OCI-LY7 (cell line): Measurements from ENCODE around the gene GOT2. TPM values are rescaled to one million over a fixed set of nuclear protein-coding genes. Genes with fewer than 3 reads are reported as not detected.
"Not testable (repeated sequence)": the region's sequence is repeated elsewhere in the genome, so short reads cannot be mapped to it uniquely, and the experiment has no call there.

Experiments used
- Bru-seq: library from RNA; stranded (reverse); fragments of 400-500 nt; gene quantifications from one replicate; lab custom pipeline; 2021; lab: Mats Ljungman, UMichigan
- BruChase-seq, 2 experiments: library from RNA; stranded (reverse); fragments of 400-500 nt; gene quantifications; one replicate each; lab custom pipeline; 2021; lab: Mats Ljungman, UMichigan
- BruUV-seq: library from RNA; stranded (reverse); fragments of 400-500 nt; replicated peaks from 2 replicates; lab custom pipeline; 2021; lab: Mats Ljungman, UMichigan
- CTCF ChIA-PET: fragments of 300-600 bp; sonication (Branson Sonifier 250); formaldehyde crosslinking; loops from one replicate; lab custom pipeline; 2022; ENCODE audit warnings: antibody characterized with exemption; ENCODE audit not compliant: unreplicated experiment; lab: Charles Lee
- POLR2A ChIA-PET: fragments of 300-600 bp; sonication (Branson Sonifier 250); formaldehyde crosslinking; loops from one replicate; lab custom pipeline; 2022; ENCODE audit warnings: antibody characterized with exemption; lab: Charles Lee
- DNase-seq: peaks from one replicate; pipeline ENCODE4 v3.0.0-alpha.2; 2015; ENCODE audit warnings: low spot score
- H2AFZ ChIP-seq: fragments of 200-600 bp; sonication (generic), shearing (Covaris generic); 2 replicates; pipeline ENCODE4 v1.6.1; 2014; ENCODE audit warnings: mild to moderate bottlenecking, antibody characterized with exemption, low read length, moderate library complexity
- H3K27ac ChIP-seq: fragments of 200-600 bp; sonication (generic); 2 replicates; pipeline ENCODE4 v1.5.1; 2014; ENCODE audit warnings: mixed run types, low read depth, mild to moderate bottlenecking, moderate library complexity, low read length, inconsistent platforms; ENCODE audit not compliant: poor library complexity, severe bottlenecking
- H3K36me3 ChIP-seq: fragments of 200-600 bp; sonication (generic); 2 replicates; pipeline ENCODE4 v1.6.1; 2014; ENCODE audit warnings: mild to moderate bottlenecking, antibody characterized with exemption, low read length, moderate library complexity, mixed read lengths; ENCODE audit not compliant: insufficient read depth
- H3K4me1 ChIP-seq: fragments of 200-600 bp; sonication (generic); 2 replicates; pipeline ENCODE4 v1.5.1; 2014; ENCODE audit warnings: mild to moderate bottlenecking, low read length; ENCODE audit not compliant: insufficient read depth, poor library complexity, severe bottlenecking
- H3K4me2 ChIP-seq: fragments of 200-600 bp; sonication (generic); 2 replicates; pipeline ENCODE4 v1.6.1; 2014; ENCODE audit warnings: mild to moderate bottlenecking, low read length
- H3K4me3 ChIP-seq: fragments of 200-600 bp; sonication (generic); 2 replicates; pipeline ENCODE4 v1.5.1; 2014; ENCODE audit warnings: mild to moderate bottlenecking, low read depth, low read length; ENCODE audit not compliant: poor library complexity, severe bottlenecking
- H3K79me2 ChIP-seq: fragments of 200-600 bp; sonication (generic); 2 replicates; pipeline ENCODE4 v1.6.1; 2016; ENCODE audit warnings: low read depth, mild to moderate bottlenecking, low read length, moderate library complexity, mixed read lengths; ENCODE audit not compliant: insufficient read depth
- H3K9me2 ChIP-seq: fragments of 200-600 bp; sonication (generic); 2 replicates; pipeline ENCODE4 v1.6.1; 2016; ENCODE audit warnings: mild to moderate bottlenecking, low read length, mixed read lengths; ENCODE audit not compliant: insufficient read depth
- H3K9me3 ChIP-seq: fragments of 200-600 bp; sonication (generic); 2 replicates; pipeline ENCODE4 v1.6.1; 2014; ENCODE audit warnings: mild to moderate bottlenecking, mixed run types, low read length, mixed read lengths
- H4K20me1 ChIP-seq: fragments of 200-600 bp; sonication (generic); 2 replicates; pipeline ENCODE4 v1.6.1; 2014; ENCODE audit warnings: mild to moderate bottlenecking, antibody characterized with exemption, low read length, moderate library complexity, mixed read lengths; ENCODE audit not compliant: insufficient read depth
- CTCF ChIP-seq: fragments of 200-600 bp; sonication (generic); conservative IDR thresholded peaks from 2 replicates; pipeline ENCODE4 v1.5.1; 2014; ENCODE audit warnings: mild to moderate bottlenecking, antibody characterized with exemption, low read length, moderate library complexity, mixed read lengths
- EZH2phosphoT487 ChIP-seq: fragments of 200-600 bp; sonication (generic); IDR thresholded peaks from 2 replicates; pipeline ENCODE4 v1.6.1; 2018; ENCODE audit warnings: low read depth, borderline replicate concordance, mild to moderate bottlenecking, mixed run types, antibody characterized with exemption, low read length, moderate library complexity, mixed read lengths
- intact Hi-C: fragments of 100-400 bp; cut with micrococcal nuclease; formaldehyde crosslinking; loops from one replicate; pipeline ENCODE4 v1.10.0; 2022; ENCODE audit not compliant: unreplicated experiment
- long read RNA-seq: library from polyadenylated mRNA; stranded (forward); transcript quantifications from one replicate; pipeline ENCODE4 v2.0.0, GENCODE V29; 2022
- total RNA-seq, 2 experiments: library from RNA; depleted of rRNA in 1 of 2; stranded (reverse); fragments of >200 nt in 1 of 2; shearing (Covaris generic) in 1 of 2; gene quantifications; 2 replicates each; pipeline ENCODE4 v1.2.3, GENCODE V29; 2014 to 2022

The GOT2 gene
- total RNA-seq (2014; rRNA removed; shearing (Covaris generic)) (90.8 and 104 TPM in 2 replicates), total RNA-seq (2022) (280 and 308 TPM in 2 replicates), Bru-seq, nascent RNA (percentile 92 among the genes with signal in this experiment), BruChase-seq, experiment 1, labeled RNA remaining after a 6-hour chase (percentile 97 among the genes with signal in this experiment), BruChase-seq, experiment 2, labeled RNA remaining after a 2-hour chase (percentile 90 among the genes with signal in this experiment)
- long read RNA-seq, transcript GOT2-201 (10 exons, 2,462 nt), result major isoform, 513 of 577 reads
- long read RNA-seq, partial matches to known transcripts, result 50 of 577 reads
- long read RNA-seq, other reads (novel, unspliced or antisense), result 13 of 577 reads

GRCh38 chr16:58733671-58734458 lies at the start of gene GOT2:
Gene GOT2 (minus strand): TSS chr16:58734316. CDS start chr16:58734228, 88 bp downstream.
- Histone ChIP-seq H3K4me3 (peak within 1 kb of the TSS; percentile 98), H3K27ac (peak within 1 kb of the TSS; percentile 68), H3K4me2 (peak within 1 kb of the TSS; percentile 86), H3K36me3 (peaks cover 43% of the 10 kb centered on the region), H3K9me2 (no peaks in the 10 kb centered on the region), H3K79me2 (peaks cover 53% of the 10 kb centered on the region), H3K4me1 (peaks cover 49% of the 10 kb centered on the region), H4K20me1 (peaks cover 9% of the 10 kb centered on the region; the same call in 1 of the 2 replicates), H3K9me3 (peaks cover 11% of the 10 kb centered on the region), H2AFZ (peak within 1 kb of the TSS; percentile 97)
- intact Hi-C loops, result loop anchor here (2.0 to 5.0 kb wide), 2 partner anchors 105 to 317 kb away; partner anchors contain the start of gene CNOT1
- BruUV-seq, result no TSS peak
- ChIA-PET CTCF (interaction anchor here (0.6 kb wide), 1 partner anchor 11 kb away, joined by 5 read pairs; no protein-coding TSS in a partner anchor), POLR2A (interaction anchor here (0.7 kb wide), 1 partner anchor 71 kb away, joined by 3 read pairs; no protein-coding TSS in a partner anchor)
- no peak for TF ChIP-seq EZH2phosphoT487
- peak; percentile 89 for TF ChIP-seq CTCF
- peak; percentile 90 for DNase-seq

- H2AFZ ChIP-seq, H3K4me2 ChIP-seq, DNase-seq, H3K9me2 ChIP-seq, CTCF ChIA-PET, H3K36me3 ChIP-seq, H3K4me1 ChIP-seq, H3K4me3 ChIP-seq, POLR2A ChIA-PET, H4K20me1 ChIP-seq, H3K27ac ChIP-seq, intact Hi-C loops, BruUV-seq, H3K9me3 ChIP-seq, H3K79me2 ChIP-seq: not testable (repeated sequence)
These were observed 45.2 kb upstream of the GOT2 start for GRCh38 chr16:58779291-58779690.

- Histone ChIP-seq H4K20me1 (no peaks in the 10 kb centered on the region), H3K9me3 (no peaks in the 10 kb centered on the region), H2AFZ (no peak overlapping the region), H3K4me1 (no peaks in the 10 kb centered on the region), H3K4me2 (no peak overlapping the region), H3K27ac (no peak overlapping the region), H3K36me3 (no peaks in the 10 kb centered on the region), H3K79me2 (no peaks in the 10 kb centered on the region), H3K9me2 (no peaks in the 10 kb centered on the region), H3K4me3 (no peak overlapping the region)
- intact Hi-C loops, result no loop called here
- CTCF ChIA-PET, result no interaction called here
- DNase-seq, result no peak
- BruUV-seq, result no TSS peak
- TF ChIP-seq EZH2phosphoT487, result no peak
- POLR2A ChIA-PET, result interaction anchor here (0.6 kb wide), 1 partner anchor 332 kb away, joined by 3 read pairs; no protein-coding TSS in a partner anchor
These were observed 39.8 kb upstream of the GOT2 start for GRCh38 chr16:58773870-58774269.
